DLD1 (cell line): Measurements from ENCODE around the gene SPECC1.
"Not testable (repeated sequence)": the region's sequence is repeated elsewhere in the genome, so short reads cannot be mapped to it uniquely, and the experiment has no call there.

ENCODE experiments used
- in situ Hi-C: cut with HindIII; loops from 2 replicates; pipeline ENCODE4 v1.10.0; 2017; ENCODE audit warnings: low sequenced_read_pairs

SPECC1 gene

GRCh38 chr17:20009302-20010098 is at the start of gene SPECC1:
Gene SPECC1, plus strand, starts transcription at chr17:20009359. Its CDS starts 87,293 bp downstream, at chr17:20096652.
- in situ Hi-C loops: no loop called here

- in situ Hi-C loops: not testable (repeated sequence)
Measured at GRCh38 chr17:19962954-19963353, 46.2 kb upstream of the SPECC1 start.

GRCh38 chr17:19973156-19973555 is 36.0 kb upstream of the SPECC1 start:
- in situ Hi-C loops: no loop called here

GRCh38 chr17:19975601-19976000 is 33.6 kb upstream of the SPECC1 start:
- in situ Hi-C loops: loop anchor here (25.0 kb wide), 1 partner anchor 137 kb away; no protein-coding TSS in a partner anchor

GRCh38 chr17:19977293-19978208 is 31.6 kb upstream of the SPECC1 start, which contains the start of gene AKAP10:
Gene AKAP10, minus strand, starts transcription at chr17:19977828. Its CDS starts 149 bp downstream, at chr17:19977679.
- in situ Hi-C loops: loop anchor here (25.0 kb wide), 1 partner anchor 135 kb away; no protein-coding TSS in a partner anchor

- in situ Hi-C loops: loop anchor here (25.0 kb wide), 1 partner anchor 134 kb away; no protein-coding TSS in a partner anchor
Measured at GRCh38 chr17:19978209-19978802, 30.9 kb upstream of the SPECC1 start.

- in situ Hi-C loops: loop anchor here (25.0 kb wide), 1 partner anchor 133 kb away; no protein-coding TSS in a partner anchor
Measured at GRCh38 chr17:19978805-19979211, 30.4 kb upstream of the SPECC1 start.

GRCh38 chr17:19979917-19980770 is 29.0 kb upstream of the SPECC1 start:
- in situ Hi-C loops: loop anchor here (25.0 kb wide), 1 partner anchor 132 kb away; no protein-coding TSS in a partner anchor

GRCh38 chr17:19986941-19987861 is 22.0 kb upstream of the SPECC1 start:
- in situ Hi-C loops: loop anchor here (25.0 kb wide), 1 partner anchor 125 kb away; no protein-coding TSS in a partner anchor

GRCh38 chr17:19987897-19988296 is 21.3 kb upstream of the SPECC1 start:
- in situ Hi-C loops: loop anchor here (25.0 kb wide), 1 partner anchor 124 kb away; no protein-coding TSS in a partner anchor

GRCh38 chr17:19991252-19991885 is 17.8 kb upstream of the SPECC1 start:
- in situ Hi-C loops: loop anchor here (25.0 kb wide), 1 partner anchor 121 kb away; no protein-coding TSS in a partner anchor

GRCh38 chr17:19992803-19993713 is 16.1 kb upstream of the SPECC1 start:
- in situ Hi-C loops: loop anchor here (25.0 kb wide), 1 partner anchor 119 kb away; no protein-coding TSS in a partner anchor

GRCh38 chr17:19996086-19996485 is 13.1 kb upstream of the SPECC1 start:
- in situ Hi-C loops: loop anchor here (25.0 kb wide), 1 partner anchor 116 kb away; no protein-coding TSS in a partner anchor

GRCh38 chr17:19996502-19996901 is 12.7 kb upstream of the SPECC1 start:
- in situ Hi-C loops: loop anchor here (25.0 kb wide), 1 partner anchor 116 kb away; no protein-coding TSS in a partner anchor

- in situ Hi-C loops: no loop called here
Measured at GRCh38 chr17:20008242-20009051, 712 bp upstream of the SPECC1 start.

- in situ Hi-C loops: no loop called here
Measured at GRCh38 chr17:20009052-20009301, 182 bp upstream of the SPECC1 start.
